ENCODE data around the gene EML5. TPM values are rescaled to one million over a fixed set of nuclear protein-coding genes. Genes with fewer than 3 reads are reported as not detected.

Gene EML5
- total and polyA plus RNA-seq, 3 experiments from 2014 or later, result 0.86 to 3.6 (median 3.2) TPM

DNA sequence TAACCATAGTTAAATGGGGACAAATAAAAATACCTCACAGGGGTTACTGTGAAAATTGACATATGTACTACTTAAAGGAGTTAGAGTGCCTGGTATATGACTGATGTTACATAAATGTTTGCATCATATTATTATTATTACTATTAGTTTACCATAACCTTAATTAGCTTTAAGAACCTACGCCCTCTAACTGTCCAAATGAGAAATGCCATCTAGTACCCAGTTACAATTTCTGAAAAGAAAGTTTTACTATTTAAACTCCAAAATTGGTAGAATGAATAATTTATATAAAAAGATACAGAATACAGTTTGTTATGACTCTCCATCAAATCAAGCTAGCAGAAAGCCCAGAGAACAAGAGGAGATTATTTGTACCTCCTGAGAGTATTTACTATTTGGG lies 42.3 kb downstream of the EML5 start:
- Histone ChIP-seq H3K4me1 (ENCODE audit: insufficient read depth, low read length) (no peaks in the 10 kb centered on the region), H3K27me3 (ENCODE audit: insufficient read depth, low read length, poor library complexity, severe bottlenecking) (no peaks in the 10 kb centered on the region), H3K27ac (ENCODE audit: low read depth, low read length) (no peak overlapping the region), H3K9me3 (ENCODE audit: low read length) (no peaks in the 10 kb centered on the region), H3K36me3 (ENCODE audit: insufficient read depth, low read length) (no peaks in the 10 kb centered on the region), H3K4me3 (ENCODE audit: low read length) (no peak overlapping the region)
- H3K36me3 Mint-ChIP-seq, result peaks cover 0 to 4% (median 2%) of the 10 kb centered on the region in 3 donors
- no peaks in the 10 kb centered on the region for H3K27me3 Mint-ChIP-seq
- H3K4me3 Mint-ChIP-seq, result no peak overlapping the region
- no peak for DNase-seq
- H3K27ac Mint-ChIP-seq, result no peak overlapping the region
- ChIA-PET CTCF (no interaction called here), POLR2A (no interaction called here)
- no peaks in the 10 kb centered on the region for H3K4me1 Mint-ChIP-seq
- no peaks in the 10 kb centered on the region for H3K9me3 Mint-ChIP-seq

DNA sequence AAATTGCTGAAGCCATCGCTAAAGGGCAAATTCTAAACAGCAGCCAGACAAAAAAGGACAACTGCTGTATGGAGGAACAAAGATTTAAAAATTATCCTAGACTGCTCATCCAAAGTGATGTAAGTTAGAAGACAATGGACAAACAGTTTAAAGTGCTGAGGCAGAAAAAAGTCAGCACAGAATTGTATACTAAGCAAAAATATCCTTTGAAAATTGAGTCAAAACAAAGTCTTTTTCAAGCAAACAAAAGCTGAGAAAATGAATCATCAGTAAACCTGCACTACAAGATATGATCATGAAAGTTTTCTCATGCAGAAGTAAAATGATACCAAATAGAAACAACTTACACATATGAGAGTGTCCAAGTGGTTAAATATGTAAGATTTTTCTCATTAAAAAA lies 43.6 kb downstream of the EML5 start:
- Mint-ChIP-seq H3K27me3 (no peaks in the 10 kb centered on the region), H3K4me1 (no peaks in the 10 kb centered on the region), H3K36me3 (peaks cover 0 to 4% (median 2%) of the 10 kb centered on the region in 3 donors), H3K27ac (no peak overlapping the region), H3K9me3 (no peaks in the 10 kb centered on the region), H3K4me3 (no peak overlapping the region)
- Histone ChIP-seq H3K27ac (ENCODE audit: low read depth, low read length) (no peak overlapping the region), H3K4me3 (ENCODE audit: low read length) (no peak overlapping the region), H3K27me3 (ENCODE audit: insufficient read depth, low read length, poor library complexity, severe bottlenecking) (no peaks in the 10 kb centered on the region), H3K9me3 (ENCODE audit: low read length) (no peaks in the 10 kb centered on the region), H3K4me1 (ENCODE audit: insufficient read depth, low read length) (no peaks in the 10 kb centered on the region), H3K36me3 (ENCODE audit: insufficient read depth, low read length) (no peaks in the 10 kb centered on the region)
- ChIA-PET POLR2A (no interaction called here), CTCF (no interaction called here)
- DNase-seq, result no peak

GRCh38 chr14:88748288-88748687 lies 44.5 kb downstream of the EML5 start:
- Histone ChIP-seq H3K4me3 (ENCODE audit: low read length) (no peak overlapping the region), H3K4me1 (ENCODE audit: insufficient read depth, low read length) (no peaks in the 10 kb centered on the region), H3K36me3 (ENCODE audit: insufficient read depth, low read length) (no peaks in the 10 kb centered on the region), H3K27me3 (ENCODE audit: insufficient read depth, low read length, poor library complexity, severe bottlenecking) (no peaks in the 10 kb centered on the region), H3K27ac (ENCODE audit: low read depth, low read length) (no peak overlapping the region), H3K9me3 (ENCODE audit: low read length) (no peaks in the 10 kb centered on the region)
- Mint-ChIP-seq H3K27me3 (no peaks in the 10 kb centered on the region), H3K36me3 (peaks cover 0 to 4% (median 2%) of the 10 kb centered on the region in 3 donors), H3K4me1 (no peaks in the 10 kb centered on the region), H3K27ac (no peak overlapping the region), H3K4me3 (no peak overlapping the region), H3K9me3 (no peaks in the 10 kb centered on the region)
- ChIA-PET POLR2A (no interaction called here), CTCF (no interaction called here)
- DNase-seq, result no peak

GRCh38 chr14:88746052-88746451 lies 46.7 kb downstream of the EML5 start:
- Mint-ChIP-seq H3K27ac (peak overlapping the region in 1 of 8 donors; percentile 31), H3K27me3 (no peaks in the 10 kb centered on the region), H3K36me3 (peaks cover 0 to 5% (median 4%) of the 10 kb centered on the region in 3 donors), H3K9me3 (no peaks in the 10 kb centered on the region), H3K4me3 (no peak overlapping the region), H3K4me1 (no peaks in the 10 kb centered on the region)
- CTCF ChIA-PET, result no interaction called here
- Histone ChIP-seq H3K36me3 (ENCODE audit: insufficient read depth, low read length) (no peaks in the 10 kb centered on the region), H3K27ac (ENCODE audit: low read depth, low read length) (no peak overlapping the region), H3K9me3 (ENCODE audit: low read length) (no peaks in the 10 kb centered on the region), H3K27me3 (ENCODE audit: insufficient read depth, low read length, poor library complexity, severe bottlenecking) (no peaks in the 10 kb centered on the region), H3K4me3 (ENCODE audit: low read length) (no peak overlapping the region), H3K4me1 (ENCODE audit: insufficient read depth, low read length) (no peaks in the 10 kb centered on the region)
- no peak for DNase-seq
- POLR2A ChIA-PET, result no interaction called here

DNA sequence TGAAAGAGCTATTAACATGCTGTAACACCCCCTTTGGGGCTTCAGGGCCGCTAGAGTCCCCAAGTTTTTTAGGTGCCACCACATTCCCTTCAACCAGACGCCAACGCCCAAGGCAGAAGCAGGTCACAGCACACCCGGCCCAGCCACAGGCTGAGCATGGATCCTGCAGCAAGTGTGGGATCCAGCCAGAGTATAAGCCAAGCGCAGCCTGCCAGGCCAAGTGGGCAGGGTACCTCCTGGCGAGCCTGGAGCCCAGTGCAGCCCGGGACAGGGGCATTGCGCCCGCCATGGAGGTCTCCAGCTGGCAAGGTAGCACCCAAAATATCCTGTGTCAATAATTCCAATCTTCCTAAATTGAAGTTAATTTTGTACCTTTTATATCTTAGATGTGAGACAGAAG lies 55.5 kb downstream of the EML5 start:
- Histone ChIP-seq H3K4me3 (ENCODE audit: low read length) (no peak overlapping the region), H3K36me3 (ENCODE audit: insufficient read depth, low read length) (no peaks in the 10 kb centered on the region), H3K27me3 (ENCODE audit: insufficient read depth, low read length, poor library complexity, severe bottlenecking) (no peaks in the 10 kb centered on the region), H3K27ac (ENCODE audit: low read depth, low read length) (no peak overlapping the region), H3K4me1 (ENCODE audit: insufficient read depth, low read length) (no peaks in the 10 kb centered on the region), H3K9me3 (ENCODE audit: low read length) (no peaks in the 10 kb centered on the region)
- Mint-ChIP-seq H3K36me3 (peaks cover 8 to 33% (median 16%) of the 10 kb centered on the region in 3 donors), H3K4me3 (no peak overlapping the region), H3K27me3 (no peaks in the 10 kb centered on the region), H3K9me3 (peaks cover 0 to 2% (median 0%) of the 10 kb centered on the region in 5 donors), H3K27ac (no peak overlapping the region), H3K4me1 (no peaks in the 10 kb centered on the region)
- ChIA-PET POLR2A (no interaction called here), CTCF (no interaction called here)
- DNase-seq, result no peak

DNA sequence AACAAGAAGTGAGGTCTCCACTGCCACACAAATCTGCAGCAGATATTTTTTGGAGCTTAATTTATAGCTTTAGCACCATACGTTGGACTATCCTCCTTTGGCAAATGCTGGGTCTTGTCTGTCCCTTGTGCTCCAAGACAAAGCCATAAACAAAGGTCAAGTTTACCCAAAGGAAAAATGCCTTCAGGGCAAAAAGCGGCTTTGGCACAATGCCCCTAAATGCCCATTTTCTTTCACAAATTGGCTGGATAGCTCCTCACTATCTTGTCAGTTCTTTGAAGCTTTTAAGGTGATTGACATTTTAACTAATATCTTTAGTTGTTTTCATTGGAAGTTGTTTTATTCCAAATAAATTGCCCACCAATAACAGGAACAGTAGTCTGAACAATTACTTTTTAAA lies 59.6 kb downstream of the EML5 start:
- no peaks in the 10 kb centered on the region for H3K9me3 ChIP-seq (ENCODE audit: low read length)
- H3K4me1 ChIP-seq (ENCODE audit: insufficient read depth, low read length), result no peaks in the 10 kb centered on the region
- H3K27ac ChIP-seq (ENCODE audit: low read depth, low read length), result no peak overlapping the region
- H3K4me3 Mint-ChIP-seq, result no peak overlapping the region
- DNase-seq, result no peak
- no peak overlapping the region for H3K4me3 ChIP-seq (ENCODE audit: low read length)
- peaks cover 0 to 2% (median 0%) of the 10 kb centered on the region in 5 donors for H3K9me3 Mint-ChIP-seq
- H3K36me3 Mint-ChIP-seq, result peaks cover 10 to 20% (median 15%) of the 10 kb centered on the region in 3 donors
- H3K27me3 Mint-ChIP-seq, result no peaks in the 10 kb centered on the region
- H3K4me1 Mint-ChIP-seq, result no peaks in the 10 kb centered on the region
- ChIA-PET CTCF (no interaction called here), POLR2A (no interaction called here)
- H3K36me3 ChIP-seq (ENCODE audit: insufficient read depth, low read length), result no peaks in the 10 kb centered on the region
- no peak overlapping the region for H3K27ac Mint-ChIP-seq
- H3K27me3 ChIP-seq (ENCODE audit: insufficient read depth, low read length, poor library complexity, severe bottlenecking), result no peaks in the 10 kb centered on the region

DNA sequence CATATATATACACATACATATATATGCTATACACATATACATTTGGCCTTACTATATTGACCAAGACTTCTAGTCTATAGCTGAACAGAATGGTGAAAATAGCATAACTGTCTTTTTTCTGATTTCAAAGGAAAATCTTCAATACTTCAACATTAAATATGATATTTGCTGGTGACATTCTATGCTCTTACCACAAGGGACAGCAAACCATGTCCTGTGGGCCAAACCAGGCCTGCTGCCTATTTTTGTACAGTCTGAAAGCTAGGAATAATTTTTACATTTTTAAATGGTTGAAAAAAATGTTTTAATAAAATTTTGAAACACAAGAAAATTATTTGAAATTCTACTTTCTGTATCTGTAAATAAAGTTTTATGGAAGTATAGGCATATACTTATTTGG lies 63.6 kb downstream of the EML5 start:
- no peak overlapping the region for H3K4me3 ChIP-seq (ENCODE audit: low read length)
- no peak for DNase-seq
- H3K4me1 ChIP-seq (ENCODE audit: insufficient read depth, low read length), result no peaks in the 10 kb centered on the region
- no peaks in the 10 kb centered on the region for H3K36me3 ChIP-seq (ENCODE audit: insufficient read depth, low read length)
- ChIA-PET CTCF (no interaction called here), POLR2A (no interaction called here)
- no peak overlapping the region for H3K27ac ChIP-seq (ENCODE audit: low read depth, low read length)
- H3K4me1 Mint-ChIP-seq, result no peaks in the 10 kb centered on the region
- peaks cover 7 to 8% (median 7%) of the 10 kb centered on the region in 3 donors for H3K36me3 Mint-ChIP-seq
- H3K4me3 Mint-ChIP-seq, result no peak overlapping the region
- peaks cover 0 to 2% (median 0%) of the 10 kb centered on the region in 5 donors for H3K9me3 Mint-ChIP-seq
- H3K27me3 Mint-ChIP-seq, result no peaks in the 10 kb centered on the region
- no peaks in the 10 kb centered on the region for H3K27me3 ChIP-seq (ENCODE audit: insufficient read depth, low read length, poor library complexity, severe bottlenecking)
- no peak overlapping the region for H3K27ac Mint-ChIP-seq
- no peaks in the 10 kb centered on the region for H3K9me3 ChIP-seq (ENCODE audit: low read length)

DNA sequence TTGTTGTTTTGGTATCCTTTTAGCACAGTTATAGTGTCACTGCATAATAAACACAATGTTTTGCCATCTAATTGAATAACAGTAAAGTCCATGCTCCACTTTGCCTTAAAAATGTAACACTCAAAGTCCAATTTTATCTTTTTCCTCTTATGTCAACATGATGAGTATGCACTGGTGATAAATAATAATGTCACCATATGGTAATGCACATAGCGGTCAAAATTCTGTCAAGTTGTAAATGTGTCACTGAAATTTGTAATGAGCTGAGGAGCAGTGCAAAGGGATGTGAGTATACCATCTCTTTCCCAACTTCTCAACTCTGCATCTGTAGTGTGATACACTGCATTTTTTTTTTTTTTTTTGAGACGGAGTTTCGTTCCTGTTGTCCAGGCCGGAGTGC lies 65.7 kb downstream of the EML5 start:
- Mint-ChIP-seq H3K27me3 (no peaks in the 10 kb centered on the region), H3K4me3 (no peak overlapping the region), H3K36me3 (peaks cover 0 to 4% (median 4%) of the 10 kb centered on the region in 3 donors), H3K9me3 (no peaks in the 10 kb centered on the region), H3K4me1 (no peaks in the 10 kb centered on the region), H3K27ac (no peak overlapping the region)
- no peaks in the 10 kb centered on the region for H3K4me1 ChIP-seq (ENCODE audit: insufficient read depth, low read length)
- ChIA-PET POLR2A (no interaction called here), CTCF (no interaction called here)
- DNase-seq, result no peak
- H3K36me3 ChIP-seq (ENCODE audit: insufficient read depth, low read length), result no peaks in the 10 kb centered on the region
- H3K27me3 ChIP-seq (ENCODE audit: insufficient read depth, low read length, poor library complexity, severe bottlenecking), result no peaks in the 10 kb centered on the region
- H3K27ac ChIP-seq (ENCODE audit: low read depth, low read length), result no peak overlapping the region
- H3K9me3 ChIP-seq (ENCODE audit: low read length), result no peaks in the 10 kb centered on the region
- no peak overlapping the region for H3K4me3 ChIP-seq (ENCODE audit: low read length)

DNA sequence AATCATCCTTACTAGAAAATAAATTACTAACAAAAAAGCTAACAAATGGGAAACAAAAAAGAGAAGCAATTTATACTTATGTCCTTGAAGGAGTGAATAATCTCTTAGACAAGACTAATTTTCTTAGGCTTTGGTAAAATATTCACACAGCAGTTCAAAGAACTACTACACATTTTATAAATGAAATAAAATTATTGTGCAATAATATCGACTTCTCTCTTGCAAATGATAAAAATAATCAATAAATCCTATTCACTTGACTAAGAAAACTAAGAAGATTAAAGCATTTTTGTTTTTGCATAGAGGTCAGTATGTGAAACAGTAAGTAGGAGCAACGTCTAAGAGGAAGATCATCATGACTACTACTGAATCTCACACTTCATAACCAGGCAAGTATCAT lies 82.0 kb downstream of the EML5 start:
- Mint-ChIP-seq H3K4me1 (no peaks in the 10 kb centered on the region), H3K27ac (no peak overlapping the region), H3K9me3 (no peaks in the 10 kb centered on the region), H3K4me3 (no peak overlapping the region), H3K36me3 (peaks cover 2 to 7% (median 3%) of the 10 kb centered on the region in 3 donors), H3K27me3 (no peaks in the 10 kb centered on the region)
- no peaks in the 10 kb centered on the region for H3K9me3 ChIP-seq (ENCODE audit: low read length)
- H3K36me3 ChIP-seq (ENCODE audit: insufficient read depth, low read length), result no peaks in the 10 kb centered on the region
- ChIA-PET CTCF (no interaction called here), POLR2A (no interaction called here)
- no peaks in the 10 kb centered on the region for H3K4me1 ChIP-seq (ENCODE audit: insufficient read depth, low read length)
- H3K4me3 ChIP-seq (ENCODE audit: low read length), result no peak overlapping the region
- H3K27ac ChIP-seq (ENCODE audit: low read depth, low read length), result no peak overlapping the region
- H3K27me3 ChIP-seq (ENCODE audit: insufficient read depth, low read length, poor library complexity, severe bottlenecking), result no peaks in the 10 kb centered on the region
- DNase-seq, result no peak
